A673 (cell line): ENCODE measurements around the gene ARV1. TPM values are rescaled to one million over a fixed set of nuclear protein-coding genes. Genes with fewer than 3 reads are reported as not detected.

Source experiments
- BruUV-seq: library from RNA; stranded (reverse); fragments of 400-500 nt; replicated peaks from 2 replicates; lab custom pipeline; 2021; lab: Mats Ljungman, UMichigan
- CTCF ChIA-PET: fragments of 300-600 bp; sonication (Branson Sonifier 250); formaldehyde crosslinking; loops from one replicate; lab custom pipeline; 2022; ENCODE audit warnings: antibody characterized with exemption; lab: Charles Lee
- POLR2A ChIA-PET: fragments of 300-600 bp; sonication (Branson Sonifier 250); formaldehyde crosslinking; loops from one replicate; lab custom pipeline; 2022; ENCODE audit warnings: antibody characterized with exemption; ENCODE audit not compliant: low non-redundant PET; lab: Charles Lee
- DNase-seq: peaks from one replicate; pipeline ENCODE4 v3.0.0-alpha.2; 2015; ENCODE audit warnings: low spot score
- H3K27ac ChIP-seq: fragments of 200-600 bp; sonication (generic); 2 replicates; pipeline ENCODE4 v1.5.1; 2016; ENCODE audit warnings: mixed run types, low read depth, mild to moderate bottlenecking, mixed read lengths, antibody characterized with exemption, low read length; ENCODE audit not compliant: poor library complexity, severe bottlenecking
- H3K27me3 ChIP-seq: fragments of 200-600 bp; sonication (generic); replicated peaks from 2 replicates; pipeline ENCODE4 v1.6.1; 2017; ENCODE audit warnings: mixed run types, low read depth, mild to moderate bottlenecking, mixed read lengths, antibody characterized with exemption, low read length; ENCODE audit not compliant: insufficient read depth, poor library complexity
- H3K36me3 ChIP-seq: fragments of 200-600 bp; sonication (generic); 2 replicates; pipeline ENCODE4 v1.6.1; 2016; ENCODE audit warnings: mixed run types, mild to moderate bottlenecking, mixed read lengths, antibody characterized with exemption, low read length; ENCODE audit not compliant: insufficient read depth, poor library complexity, severe bottlenecking
- H3K4me1 ChIP-seq: fragments of 200-600 bp; sonication (generic); 2 replicates; pipeline ENCODE4 v1.6.1; 2017; ENCODE audit warnings: mixed run types, mild to moderate bottlenecking, mixed read lengths, antibody characterized with exemption, low read length; ENCODE audit not compliant: insufficient read depth, poor library complexity, severe bottlenecking
- H3K4me3 ChIP-seq: fragments of 200-600 bp; sonication (generic); 2 replicates; pipeline ENCODE4 v1.5.1; 2016; ENCODE audit warnings: low read depth, mixed run types, mild to moderate bottlenecking, mixed read lengths, low read length; ENCODE audit not compliant: poor library complexity, severe bottlenecking
- H3K9me3 ChIP-seq: fragments of 200-600 bp; sonication (generic); 2 replicates; pipeline ENCODE4 v1.6.1; 2016; ENCODE audit warnings: mixed run types, low read depth, mild to moderate bottlenecking, mixed read lengths, antibody characterized with exemption, low read length; ENCODE audit not compliant: poor library complexity, severe bottlenecking
- CTCF ChIP-seq: fragments of 300-800, 200-600 bp; sonication (generic); conservative IDR thresholded peaks from 2 replicates; pipeline ENCODE4 v1.5.1; 2017; ENCODE audit warnings: low read depth, mild to moderate bottlenecking, antibody characterized with exemption, low read length, moderate library complexity, mixed read lengths
- EZH2 ChIP-seq: fragments of 200-600 bp; sonication (generic); IDR thresholded peaks from 2 replicates; pipeline ENCODE4 v1.6.1; 2017; ENCODE audit warnings: borderline replicate concordance, low read depth, mild to moderate bottlenecking, mixed read lengths, antibody characterized with exemption, low read length; ENCODE audit not compliant: poor library complexity, severe bottlenecking
- intact Hi-C: fragments of 100-400 bp; cut with micrococcal nuclease; formaldehyde crosslinking; loops from one replicate; pipeline ENCODE4 v1.10.0; 2022; ENCODE audit not compliant: unreplicated experiment
- total RNA-seq: library from RNA; stranded (reverse); gene quantifications from 2 replicates; pipeline ENCODE4 v1.2.3, GENCODE V29; 2021

The ARV1 gene
- total RNA-seq, 1 experiment from 2014 or later: 27.3 TPM

GRCh38 chr1:231049121-231049979, 70.5 kb downstream of the ARV1 start:
- Histone ChIP-seq H3K27ac (no peak overlapping the region), H3K36me3 (no peaks in the 10 kb centered on the region), H3K4me3 (no peak overlapping the region), H3K9me3 (peaks cover 6% of the 10 kb centered on the region), H3K4me1 (peaks cover 6% of the 10 kb centered on the region), H3K27me3 (peaks cover 27% of the 10 kb centered on the region)
- intact Hi-C loops: no loop called here
- no peak for DNase-seq
- ChIA-PET POLR2A (no interaction called here), CTCF (no interaction called here)
- BruUV-seq: no TSS peak
- TF ChIP-seq EZH2: no peak
- no peak for TF ChIP-seq CTCF

Other genes with a start within 250 kb of the ARV1 start
- gene CAPN9, start 231.7 kb upstream of the ARV1 start, total RNA-seq: not detected in 2 replicates
- gene C1orf198, start 110.6 kb upstream of the ARV1 start, total RNA-seq: 39.4 and 42.4 TPM in 2 replicates
- gene TTC13, start 233 bp upstream of the ARV1 start, total RNA-seq: 28.9 and 30.1 TPM in 2 replicates
- gene FAM89A, start 61.2 kb downstream of the ARV1 start, total RNA-seq: 9.9 and 12.1 TPM in 2 replicates
- 0.06 TPM in 1 of 2 replicates, not detected in the other for gene TRIM67, start 183.0 kb downstream of the ARV1 start, total RNA-seq